ENCODE data around the gene SYTL4.

DNA sequence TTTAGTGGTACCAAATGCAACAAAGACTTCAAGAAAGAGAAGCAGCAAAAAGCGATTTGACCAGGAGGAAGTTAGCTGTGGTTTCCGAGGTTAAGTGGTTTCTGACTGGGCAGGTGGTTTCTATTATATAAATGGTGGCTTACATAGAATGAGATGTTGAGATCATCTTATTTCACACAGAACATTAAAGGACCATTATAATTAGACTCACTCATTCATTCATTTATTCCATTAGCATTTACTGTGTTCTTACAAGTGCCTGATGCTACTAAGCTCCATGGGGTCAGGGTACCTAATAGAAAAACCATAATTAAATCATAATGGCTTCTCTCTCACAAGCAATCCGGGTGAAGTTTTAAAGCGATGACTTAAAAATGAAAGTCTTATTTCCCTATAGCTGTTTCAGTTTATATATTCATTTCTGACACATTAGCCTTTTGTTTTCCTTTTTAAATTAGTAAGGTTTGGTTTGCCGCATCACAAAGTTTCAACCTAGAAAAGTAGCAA, 105.9 kb downstream of the SYTL4 start:
- TF ChIP-seq CTCF (conservative IDR thresholded peaks at IDR 0.05; ENCODE audit: low read depth, low read length), result no peak
- TF ChIP-seq EZH2 (IDR thresholded peaks at IDR 0.05; ENCODE audit: low read length, unreplicated experiment), result no peak
- TF ChIP-seq EZH2phosphoT487 (IDR thresholded peaks at IDR 0.05; ENCODE audit: borderline replicate concordance, low read length), result no peak

All from PC-3 (cell line).